ENCODE data around the gene DAG1. TPM values are rescaled to one million over a fixed set of nuclear protein-coding genes. Genes with fewer than 3 reads are reported as not detected.
A peak's percentile ranks its signal among the peaks of the same experiment; 100 is the strongest.

Gene DAG1
- total RNA-seq, 1 donor from 2014 or later, result 46.8 TPM

DNA sequence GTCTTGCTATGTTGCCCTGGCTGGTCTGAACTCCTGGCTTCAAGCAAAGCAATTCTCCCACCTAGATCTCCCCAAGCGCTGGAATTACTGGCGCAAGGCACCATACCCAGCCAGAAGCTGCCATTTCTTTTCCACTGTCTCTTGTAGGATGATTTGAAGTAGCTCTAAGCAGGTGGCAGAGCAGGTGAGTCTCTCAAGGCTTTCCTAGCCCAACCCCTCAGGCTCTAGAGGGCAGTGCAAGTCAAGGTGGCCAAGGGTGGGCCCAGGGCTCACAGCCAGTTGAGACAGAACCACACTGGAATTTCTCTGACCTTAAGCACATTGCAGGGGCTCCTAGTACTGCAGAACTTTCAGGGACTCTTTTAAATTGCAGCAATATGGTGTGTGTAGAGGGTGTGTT, 15.6 kb upstream of the DAG1 start:
- Mint-ChIP-seq H3K4me1 (ENCODE audit: low read depth, unreplicated experiment) (peaks cover 16% of the 10 kb centered on the region), H3K27me3 (ENCODE audit: unreplicated experiment) (peaks cover 4% of the 10 kb centered on the region), H3K4me3 (ENCODE audit: unreplicated experiment) (peak overlapping the region; percentile 42), H3K27ac (ENCODE audit: unreplicated experiment) (peak overlapping the region; percentile 22), H3K9me3 (ENCODE audit: unreplicated experiment) (peaks cover 13% of the 10 kb centered on the region), H3K36me3 (ENCODE audit: unreplicated experiment) (no peaks in the 10 kb centered on the region)
- no peak for DNase-seq
- no peak for TF ChIP-seq CTCF (IDR thresholded peaks at IDR 0.05; ENCODE audit: partially characterized antibody, unreplicated experiment)

- Mint-ChIP-seq H3K4me3 (ENCODE audit: unreplicated experiment) (peak overlapping the region; percentile 64), H3K36me3 (ENCODE audit: unreplicated experiment) (no peaks in the 10 kb centered on the region), H3K9me3 (ENCODE audit: unreplicated experiment) (peaks cover 13% of the 10 kb centered on the region), H3K27ac (ENCODE audit: unreplicated experiment) (peak overlapping the region; percentile 62), H3K4me1 (ENCODE audit: low read depth, unreplicated experiment) (peaks cover 16% of the 10 kb centered on the region), H3K27me3 (ENCODE audit: unreplicated experiment) (peaks cover 4% of the 10 kb centered on the region)
- DNase-seq, result peak; percentile 77
- no peak for TF ChIP-seq CTCF (IDR thresholded peaks at IDR 0.05; ENCODE audit: partially characterized antibody, unreplicated experiment)
These were observed 15.0 kb upstream of the DAG1 start for GRCh38 chr3:49454898-49455681.

- H3K27me3 Mint-ChIP-seq (ENCODE audit: unreplicated experiment), result peaks cover 4% of the 10 kb centered on the region
- H3K36me3 Mint-ChIP-seq (ENCODE audit: unreplicated experiment), result no peaks in the 10 kb centered on the region
- no peak overlapping the region for H3K27ac Mint-ChIP-seq (ENCODE audit: unreplicated experiment)
- H3K4me3 Mint-ChIP-seq (ENCODE audit: unreplicated experiment), result no peak overlapping the region
- no peak for DNase-seq
- TF ChIP-seq CTCF (IDR thresholded peaks at IDR 0.05; ENCODE audit: partially characterized antibody, unreplicated experiment), result no peak
- H3K4me1 Mint-ChIP-seq (ENCODE audit: low read depth, unreplicated experiment), result peaks cover 20% of the 10 kb centered on the region
- H3K9me3 Mint-ChIP-seq (ENCODE audit: unreplicated experiment), result peaks cover 13% of the 10 kb centered on the region
These were observed 13.6 kb upstream of the DAG1 start for GRCh38 chr3:49456466-49456865.

GRCh38 chr3:49460188-49460890, 9.7 kb upstream of the DAG1 start:
- Mint-ChIP-seq H3K9me3 (ENCODE audit: unreplicated experiment) (peaks cover 7% of the 10 kb centered on the region), H3K36me3 (ENCODE audit: unreplicated experiment) (no peaks in the 10 kb centered on the region), H3K4me3 (ENCODE audit: unreplicated experiment) (no peak overlapping the region), H3K27me3 (ENCODE audit: unreplicated experiment) (peaks cover 3% of the 10 kb centered on the region), H3K4me1 (ENCODE audit: low read depth, unreplicated experiment) (peaks cover 20% of the 10 kb centered on the region), H3K27ac (ENCODE audit: unreplicated experiment) (no peak overlapping the region)
- DNase-seq, result no peak
- no peak for TF ChIP-seq CTCF (IDR thresholded peaks at IDR 0.05; ENCODE audit: partially characterized antibody, unreplicated experiment)

- H3K27ac Mint-ChIP-seq (ENCODE audit: unreplicated experiment), result no peak overlapping the region
- no peak overlapping the region for H3K4me3 Mint-ChIP-seq (ENCODE audit: unreplicated experiment)
- H3K4me1 Mint-ChIP-seq (ENCODE audit: low read depth, unreplicated experiment), result peaks cover 16% of the 10 kb centered on the region
- no peak for TF ChIP-seq CTCF (IDR thresholded peaks at IDR 0.05; ENCODE audit: partially characterized antibody, unreplicated experiment)
- H3K36me3 Mint-ChIP-seq (ENCODE audit: unreplicated experiment), result no peaks in the 10 kb centered on the region
- peaks cover 2% of the 10 kb centered on the region for H3K27me3 Mint-ChIP-seq (ENCODE audit: unreplicated experiment)
- H3K9me3 Mint-ChIP-seq (ENCODE audit: unreplicated experiment), result peaks cover 2% of the 10 kb centered on the region
- no peak for DNase-seq
These were observed 9.1 kb upstream of the DAG1 start for GRCh38 chr3:49460956-49461355.

Data from glutamatergic neuron (in vitro differentiated cells).